Neural cell (in vitro differentiated cells): ENCODE results near the gene TRIM44. TPM values are rescaled to one million over a fixed set of nuclear protein-coding genes. Genes with fewer than 3 reads are reported as not detected.

Source experiments
- H2AFZ ChIP-seq: fragments of 200-600, 300-800 bp; sonication (generic), shearing (Covaris generic); 2 replicates; pipeline ENCODE4 v1.6.0; 2014; ENCODE audit warnings: low read depth, mild to moderate bottlenecking, antibody characterized with exemption, low read length, moderate library complexity
- H3F3A ChIP-seq: fragments of 200-600 bp; shearing (Covaris generic); 2 replicates; pipeline ENCODE4 v1.6.1; 2016; ENCODE audit warnings: mild to moderate bottlenecking, moderate library complexity, mixed read lengths, antibody characterized with exemption, low read length; ENCODE audit not compliant: insufficient read depth, poor library complexity, severe bottlenecking
- H3K27ac ChIP-seq: fragments of 200-600, 300-800 bp; sonication (generic), shearing (Covaris generic); 2 replicates; pipeline ENCODE4 v1.5.1; 2014; ENCODE audit warnings: mild to moderate bottlenecking, low read length, moderate library complexity
- H3K27me3 ChIP-seq: fragments of 300-800, 200-600 bp; sonication (generic), shearing (Covaris generic); 2 replicates; pipeline ENCODE4 v1.6.0; 2014; ENCODE audit warnings: mild to moderate bottlenecking, low read depth, low read length, moderate library complexity; ENCODE audit not compliant: insufficient read depth
- H3K36me3 ChIP-seq: fragments of 300-800, 200-600 bp; sonication (generic), shearing (Covaris generic); 2 replicates; pipeline ENCODE4 v1.5.1; 2014; ENCODE audit warnings: mild to moderate bottlenecking, antibody characterized with exemption, low read length, moderate library complexity; ENCODE audit not compliant: insufficient read depth
- H3K4me2 ChIP-seq: fragments of 300-800, 200-600 bp; sonication (generic), shearing (Covaris generic); 2 replicates; pipeline ENCODE4 v1.6.0; 2014; ENCODE audit warnings: mild to moderate bottlenecking, low read length
- H3K4me3 ChIP-seq: fragments of 300-800, 200-600 bp; sonication (generic), shearing (Covaris generic); 2 replicates; pipeline ENCODE4 v1.5.1; 2014; ENCODE audit warnings: mild to moderate bottlenecking, low read length, moderate library complexity
- H3K79me2 ChIP-seq: fragments of 200-600 bp; shearing (Covaris generic); replicated peaks from 2 replicates; pipeline ENCODE4 v1.6.0; 2014; ENCODE audit warnings: mild to moderate bottlenecking, low read length, moderate library complexity; ENCODE audit not compliant: insufficient read depth
- H3K9ac ChIP-seq: fragments of 300-800, 200-600 bp; sonication (generic), shearing (Covaris generic); 2 replicates; pipeline ENCODE4 v1.6.1; 2016; ENCODE audit warnings: mild to moderate bottlenecking, low read length, mixed read lengths
- H3K9me2 ChIP-seq: fragments of 200-600 bp; shearing (Covaris generic); 2 replicates; pipeline ENCODE4 v1.6.1; 2016; ENCODE audit warnings: mild to moderate bottlenecking, low read length, mixed read lengths; ENCODE audit not compliant: insufficient read depth
- H3K9me3 ChIP-seq: fragments of 200-600, 300-800 bp; sonication (generic), shearing (Covaris generic); 2 replicates; pipeline ENCODE4 v1.6.1; 2016; ENCODE audit warnings: mild to moderate bottlenecking, mixed run types, low read length, moderate library complexity, mixed read lengths
- H4K20me1 ChIP-seq: fragments of 200-600 bp; shearing (Covaris generic); 2 replicates; pipeline ENCODE4 v1.6.1; 2016; ENCODE audit warnings: mild to moderate bottlenecking, mixed run types; ENCODE audit not compliant: insufficient read depth
- EP300 ChIP-seq: fragments of 450-650 bp; conservative IDR thresholded peaks from 2 replicates; pipeline ENCODE4 v1.6.1; 2014; ENCODE audit warnings: antibody characterized with exemption, mild to moderate bottlenecking, moderate library complexity; ENCODE audit not compliant: poor library complexity, severe bottlenecking
- EZH2 ChIP-seq: fragments of 200-600, 300-800 bp; shearing (Covaris generic), sonication (generic); IDR thresholded peaks from 2 replicates; pipeline ENCODE4 v1.6.1; 2014; ENCODE audit warnings: antibody characterized with exemption, low read length, borderline replicate concordance, mild to moderate bottlenecking; ENCODE audit not compliant: insufficient read depth, poor library complexity, severe bottlenecking
- MXI1 ChIP-seq: fragments of 450-650 bp; conservative IDR thresholded peaks from 2 replicates; pipeline ENCODE4 v1.6.1; 2014; ENCODE audit warnings: antibody characterized with exemption, mild to moderate bottlenecking; ENCODE audit not compliant: poor library complexity, severe bottlenecking
- RAD21 ChIP-seq: fragments of 450-650 bp; conservative IDR thresholded peaks from 2 replicates; pipeline ENCODE4 v1.6.1; 2014; ENCODE audit warnings: antibody characterized with exemption, mild to moderate bottlenecking, moderate library complexity
- SMC3 ChIP-seq: fragments of 450-650 bp; conservative IDR thresholded peaks from 2 replicates; pipeline ENCODE4 v1.6.1; 2014; ENCODE audit warnings: antibody characterized with exemption, mild to moderate bottlenecking, moderate library complexity; ENCODE audit not compliant: poor library complexity
- TAF1 ChIP-seq: IDR thresholded peaks from 2 replicates; pipeline ENCODE4 v1.6.1; 2012; ENCODE audit warnings: low read depth
- polyA plus RNA-seq: library from polyadenylated mRNA; depleted of rRNA; stranded (reverse); fragments of >200 nt; gene quantifications from 2 replicates; pipeline ENCODE4 v1.2.3, GENCODE V29; 2014
- TF ChIP-seq, protein P1 (sequence below): IDR thresholded peaks from 2 replicates; pipeline ENCODE4 v1.6.1; 2012; ENCODE audit warnings: borderline replicate concordance
- TF ChIP-seq, protein P2 (sequence below): fragments of 450-650 bp; IDR thresholded peaks from 2 replicates; pipeline ENCODE4 v1.5.1; 2014; ENCODE audit warnings: antibody characterized with exemption, mild to moderate bottlenecking, moderate library complexity; ENCODE audit not compliant: poor library complexity, severe bottlenecking

Gene TRIM44
- polyA plus RNA-seq, 1 donor from 2014 or later, result 14.9 TPM

DNA sequence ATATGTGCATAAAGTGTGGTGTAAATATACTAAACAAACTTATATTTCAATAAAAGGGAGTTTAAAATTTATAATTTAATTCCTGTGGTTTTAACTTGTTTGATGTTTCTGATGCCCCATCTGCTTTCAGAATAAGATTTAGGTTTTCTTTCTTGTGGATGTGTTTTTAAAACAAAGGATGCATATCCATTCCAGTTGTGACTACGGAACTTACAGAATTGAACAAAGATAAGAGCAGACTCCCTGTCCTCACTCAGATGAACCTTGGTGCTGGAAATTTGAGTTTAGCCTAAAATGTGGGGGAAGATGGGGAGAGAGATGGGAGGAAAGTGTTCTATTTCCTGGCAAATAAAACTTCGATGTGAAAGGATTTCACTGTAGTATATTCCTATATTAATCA lies 41.8 kb upstream of the TRIM44 start:
- Histone ChIP-seq H3K9ac (peak overlapping the region; percentile 99), H3K4me2 (peak overlapping the region; percentile 90), H4K20me1 (no peaks in the 10 kb centered on the region), H3K27ac (peak overlapping the region; percentile 99), H3K79me2 (peaks cover 34% of the 10 kb centered on the region), H3K27me3 (no peaks in the 10 kb centered on the region), H3K9me3 (no peaks in the 10 kb centered on the region), H3K36me3 (no peaks in the 10 kb centered on the region), H3K4me3 (peak overlapping the region; percentile 95), H3K9me2 (no peaks in the 10 kb centered on the region), H3F3A (peaks cover 5% of the 10 kb centered on the region), H2AFZ (no peak overlapping the region)
- TF ChIP-seq, protein P1, sequence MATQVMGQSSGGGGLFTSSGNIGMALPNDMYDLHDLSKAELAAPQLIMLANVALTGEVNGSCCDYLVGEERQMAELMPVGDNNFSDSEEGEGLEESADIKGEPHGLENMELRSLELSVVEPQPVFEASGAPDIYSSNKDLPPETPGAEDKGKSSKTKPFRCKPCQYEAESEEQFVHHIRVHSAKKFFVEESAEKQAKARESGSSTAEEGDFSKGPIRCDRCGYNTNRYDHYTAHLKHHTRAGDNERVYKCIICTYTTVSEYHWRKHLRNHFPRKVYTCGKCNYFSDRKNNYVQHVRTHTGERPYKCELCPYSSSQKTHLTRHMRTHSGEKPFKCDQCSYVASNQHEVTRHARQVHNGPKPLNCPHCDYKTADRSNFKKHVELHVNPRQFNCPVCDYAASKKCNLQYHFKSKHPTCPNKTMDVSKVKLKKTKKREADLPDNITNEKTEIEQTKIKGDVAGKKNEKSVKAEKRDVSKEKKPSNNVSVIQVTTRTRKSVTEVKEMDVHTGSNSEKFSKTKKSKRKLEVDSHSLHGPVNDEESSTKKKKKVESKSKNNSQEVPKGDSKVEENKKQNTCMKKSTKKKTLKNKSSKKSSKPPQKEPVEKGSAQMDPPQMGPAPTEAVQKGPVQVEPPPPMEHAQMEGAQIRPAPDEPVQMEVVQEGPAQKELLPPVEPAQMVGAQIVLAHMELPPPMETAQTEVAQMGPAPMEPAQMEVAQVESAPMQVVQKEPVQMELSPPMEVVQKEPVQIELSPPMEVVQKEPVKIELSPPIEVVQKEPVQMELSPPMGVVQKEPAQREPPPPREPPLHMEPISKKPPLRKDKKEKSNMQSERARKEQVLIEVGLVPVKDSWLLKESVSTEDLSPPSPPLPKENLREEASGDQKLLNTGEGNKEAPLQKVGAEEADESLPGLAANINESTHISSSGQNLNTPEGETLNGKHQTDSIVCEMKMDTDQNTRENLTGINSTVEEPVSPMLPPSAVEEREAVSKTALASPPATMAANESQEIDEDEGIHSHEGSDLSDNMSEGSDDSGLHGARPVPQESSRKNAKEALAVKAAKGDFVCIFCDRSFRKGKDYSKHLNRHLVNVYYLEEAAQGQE, result no peak
- no peak for TF ChIP-seq TAF1
- no peak for TF ChIP-seq EP300
- TF ChIP-seq EZH2, result no peak
- no peak for TF ChIP-seq RAD21
- TF ChIP-seq SMC3, result no peak
- TF ChIP-seq MXI1, result no peak
- TF ChIP-seq, protein P2, sequence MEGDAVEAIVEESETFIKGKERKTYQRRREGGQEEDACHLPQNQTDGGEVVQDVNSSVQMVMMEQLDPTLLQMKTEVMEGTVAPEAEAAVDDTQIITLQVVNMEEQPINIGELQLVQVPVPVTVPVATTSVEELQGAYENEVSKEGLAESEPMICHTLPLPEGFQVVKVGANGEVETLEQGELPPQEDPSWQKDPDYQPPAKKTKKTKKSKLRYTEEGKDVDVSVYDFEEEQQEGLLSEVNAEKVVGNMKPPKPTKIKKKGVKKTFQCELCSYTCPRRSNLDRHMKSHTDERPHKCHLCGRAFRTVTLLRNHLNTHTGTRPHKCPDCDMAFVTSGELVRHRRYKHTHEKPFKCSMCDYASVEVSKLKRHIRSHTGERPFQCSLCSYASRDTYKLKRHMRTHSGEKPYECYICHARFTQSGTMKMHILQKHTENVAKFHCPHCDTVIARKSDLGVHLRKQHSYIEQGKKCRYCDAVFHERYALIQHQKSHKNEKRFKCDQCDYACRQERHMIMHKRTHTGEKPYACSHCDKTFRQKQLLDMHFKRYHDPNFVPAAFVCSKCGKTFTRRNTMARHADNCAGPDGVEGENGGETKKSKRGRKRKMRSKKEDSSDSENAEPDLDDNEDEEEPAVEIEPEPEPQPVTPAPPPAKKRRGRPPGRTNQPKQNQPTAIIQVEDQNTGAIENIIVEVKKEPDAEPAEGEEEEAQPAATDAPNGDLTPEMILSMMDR, result no peak

DNA sequence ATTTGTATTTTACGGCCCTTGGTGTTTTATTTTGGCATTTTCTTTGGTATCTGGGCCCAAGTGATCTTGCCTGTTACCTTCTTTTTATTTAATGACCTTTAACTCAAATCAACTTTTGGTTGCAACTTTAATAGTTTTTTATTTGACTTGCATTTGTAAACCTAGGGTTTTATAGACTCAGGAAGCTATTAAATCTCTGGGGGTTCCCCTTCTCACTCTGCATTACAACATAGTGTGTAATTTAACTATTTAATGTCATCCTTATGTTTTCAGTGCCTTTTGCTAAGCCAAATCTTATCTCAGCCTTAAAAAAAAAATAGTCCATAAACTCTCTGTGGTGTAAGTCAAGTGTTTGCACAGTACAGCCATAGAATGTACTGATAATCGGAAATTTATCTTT lies 41.0 kb upstream of the TRIM44 start:
- Histone ChIP-seq H3K9ac (peak overlapping the region; percentile 99), H3K4me2 (peak overlapping the region; percentile 90)

More for the DNA sequence above, 41.0 kb upstream of the TRIM44 start:
- no peaks in the 10 kb centered on the region for H4K20me1 ChIP-seq
- no peaks in the 10 kb centered on the region for H3K27me3 ChIP-seq
- TF ChIP-seq, protein P2, result no peak
- TF ChIP-seq SMC3, result peak; percentile 3
- no peak for TF ChIP-seq TAF1
- TF ChIP-seq MXI1, result peak; percentile 7
- peaks cover 34% of the 10 kb centered on the region for H3K79me2 ChIP-seq
- no peaks in the 10 kb centered on the region for H3K36me3 ChIP-seq
- H3K27ac ChIP-seq, result peak overlapping the region; percentile 99
- peaks cover 5% of the 10 kb centered on the region for H3F3A ChIP-seq
- no peaks in the 10 kb centered on the region for H3K9me2 ChIP-seq
- no peak overlapping the region for H2AFZ ChIP-seq
- no peaks in the 10 kb centered on the region for H3K9me3 ChIP-seq
- H3K4me3 ChIP-seq, result peak overlapping the region; percentile 95
